HS-5 (cell line): ENCODE measurements around the gene MXD3.
"Not testable (repeated sequence)": the region's sequence is repeated elsewhere in the genome, so short reads cannot be mapped to it uniquely, and the experiment has no call there.

Experiments
- DNase-seq: peaks from one replicate; pipeline ENCODE4 v3.0.0-alpha.2; 2012; ENCODE audit warnings: low read depth

Gene MXD3

GRCh38 chr5:177343000-177343399 lies 31.3 kb upstream of the MXD3 start:
- DNase-seq = not testable (repeated sequence)

GRCh38 chr5:177339107-177339638 lies 27.5 kb upstream of the MXD3 start:
- DNase-seq = no peak

GRCh38 chr5:177338251-177339106 lies 26.8 kb upstream of the MXD3 start:
- no peak for DNase-seq

GRCh38 chr5:177336603-177337494 lies 25.2 kb upstream of the MXD3 start:
- no peak for DNase-seq

- DNase-seq = no peak
Observed at GRCh38 chr5:177336112-177336511, 24.4 kb upstream of the MXD3 start.

GRCh38 chr5:177335701-177336065 lies 24.0 kb upstream of the MXD3 start:
- no peak for DNase-seq

GRCh38 chr5:177334781-177335700 lies 23.3 kb upstream of the MXD3 start:
- no peak for DNase-seq

- DNase-seq = no peak
Observed at GRCh38 chr5:177334155-177334551, 22.5 kb upstream of the MXD3 start.

- no peak for DNase-seq
Observed at GRCh38 chr5:177333420-177334154, 21.9 kb upstream of the MXD3 start.

GRCh38 chr5:177332896-177333260 lies 21.2 kb upstream of the MXD3 start:
- no peak for DNase-seq

GRCh38 chr5:177332031-177332895 lies 20.6 kb upstream of the MXD3 start:
- no peak for DNase-seq

GRCh38 chr5:177330991-177331842 lies 19.5 kb upstream of the MXD3 start:
- no peak for DNase-seq

GRCh38 chr5:177329883-177330282 lies 18.2 kb upstream of the MXD3 start:
- no peak for DNase-seq

GRCh38 chr5:177328545-177329231 lies 17.0 kb upstream of the MXD3 start:
- DNase-seq = no peak

- DNase-seq = no peak
Observed at GRCh38 chr5:177327539-177328522, 16.1 kb upstream of the MXD3 start.

- no peak for DNase-seq
Observed at GRCh38 chr5:177325868-177326381, 14.2 kb upstream of the MXD3 start.

GRCh38 chr5:177320879-177321278 lies 9.2 kb upstream of the MXD3 start:
- DNase-seq = no peak
